ENCODE results near the gene PCDHGB6. TPM values are rescaled to one million over a fixed set of nuclear protein-coding genes. Genes with fewer than 3 reads are reported as not detected.
"Not testable (repeated sequence)": the region's sequence is repeated elsewhere in the genome, so short reads cannot be mapped to it uniquely, and the experiment has no call there.

PCDHGB6 gene
- total RNA-seq, 4 donors from 2014 or later: 1.4 to 5.7 (median 4.2) TPM

DNA sequence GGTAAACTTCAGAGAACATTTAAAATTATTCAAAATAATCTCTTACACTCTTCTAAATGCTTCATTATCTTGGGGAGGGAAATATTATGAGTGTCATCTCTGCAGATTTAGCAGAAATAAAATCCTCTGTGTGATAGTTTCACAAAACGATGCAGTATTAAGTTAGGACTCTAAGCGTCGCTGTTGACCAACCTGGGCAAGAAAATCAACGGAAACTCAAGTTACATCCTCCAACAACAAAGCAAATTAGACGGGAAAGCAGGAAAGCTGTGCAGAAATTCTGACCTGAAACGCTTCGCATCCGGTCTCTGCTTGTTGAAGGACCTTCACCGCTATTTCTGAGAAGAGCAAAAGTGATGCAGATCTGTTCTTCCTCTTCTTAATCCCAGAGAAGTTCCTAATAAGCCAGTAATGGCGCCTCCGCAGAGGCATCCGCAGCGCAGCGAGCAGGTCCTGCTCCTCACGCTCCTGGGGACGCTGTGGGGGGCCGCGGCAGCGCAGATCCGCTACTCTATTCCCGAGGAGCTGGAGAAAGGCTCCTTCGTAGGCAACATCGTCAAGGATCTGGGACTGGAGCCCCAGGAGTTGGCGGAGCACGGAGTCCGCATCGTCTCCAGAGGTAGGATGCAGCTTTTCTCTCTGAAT, 34.0 kb upstream of the PCDHGB6 start, which contains the start of gene PCDHGA6:
Gene PCDHGA6 (plus strand): TSS at position 219 of the 645 bp plus-strand sequence. CDS start 193 bp downstream, at position 412.
- Histone ChIP-seq H3K36me3 (no peaks in the 10 kb centered on the region), H3K4me3 (peak within 1 kb of the TSS in 2 of 4 donors; percentile 28 to 49), H3K4me1 (no peaks in the 10 kb centered on the region), H3K27me3 (peaks cover 0 to 27% (median 0%) of the 10 kb centered on the region in 4 donors), H3K27ac (no peak within 1 kb of the TSS), H3K9me3 (peaks cover 0 to 97% (median 89%) of the 10 kb centered on the region in 3 donors)
- 22 to 23% methylated on average over 9 to 11 of the region's 27 CpGs for WGBS, 2 donors
- intact Hi-C loops (cut with DNase I): no loop called here
- DNase-seq: no peak
- TF ChIP-seq POLR2A (IDR thresholded peaks at IDR 0.05): no peak
- TF ChIP-seq, protein P1, sequence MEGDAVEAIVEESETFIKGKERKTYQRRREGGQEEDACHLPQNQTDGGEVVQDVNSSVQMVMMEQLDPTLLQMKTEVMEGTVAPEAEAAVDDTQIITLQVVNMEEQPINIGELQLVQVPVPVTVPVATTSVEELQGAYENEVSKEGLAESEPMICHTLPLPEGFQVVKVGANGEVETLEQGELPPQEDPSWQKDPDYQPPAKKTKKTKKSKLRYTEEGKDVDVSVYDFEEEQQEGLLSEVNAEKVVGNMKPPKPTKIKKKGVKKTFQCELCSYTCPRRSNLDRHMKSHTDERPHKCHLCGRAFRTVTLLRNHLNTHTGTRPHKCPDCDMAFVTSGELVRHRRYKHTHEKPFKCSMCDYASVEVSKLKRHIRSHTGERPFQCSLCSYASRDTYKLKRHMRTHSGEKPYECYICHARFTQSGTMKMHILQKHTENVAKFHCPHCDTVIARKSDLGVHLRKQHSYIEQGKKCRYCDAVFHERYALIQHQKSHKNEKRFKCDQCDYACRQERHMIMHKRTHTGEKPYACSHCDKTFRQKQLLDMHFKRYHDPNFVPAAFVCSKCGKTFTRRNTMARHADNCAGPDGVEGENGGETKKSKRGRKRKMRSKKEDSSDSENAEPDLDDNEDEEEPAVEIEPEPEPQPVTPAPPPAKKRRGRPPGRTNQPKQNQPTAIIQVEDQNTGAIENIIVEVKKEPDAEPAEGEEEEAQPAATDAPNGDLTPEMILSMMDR (IDR thresholded peaks at IDR 0.05): peak in 1 of 6 experiments; percentile 31

DNA sequence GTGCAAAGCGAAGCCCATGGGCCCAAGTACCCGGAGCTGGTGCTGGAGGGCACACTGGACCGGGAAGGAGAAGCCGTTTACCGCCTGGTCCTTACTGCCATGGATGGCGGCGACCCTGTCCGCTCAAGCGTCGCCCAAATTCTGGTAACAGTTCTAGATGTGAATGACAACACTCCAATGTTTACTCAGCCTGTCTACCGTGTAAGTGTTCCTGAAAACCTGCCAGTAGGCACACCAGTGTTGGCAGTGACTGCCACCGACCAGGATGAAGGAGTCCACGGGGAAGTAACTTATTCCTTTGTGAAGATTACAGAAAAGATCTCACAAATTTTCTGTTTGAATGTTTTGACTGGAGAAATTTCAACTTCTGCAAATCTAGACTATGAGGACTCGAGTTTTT, 33.2 kb upstream of the PCDHGB6 start:
- H3K36me3 ChIP-seq: no peaks in the 10 kb centered on the region
- H3K4me1 ChIP-seq: no peaks in the 10 kb centered on the region
- H3K27me3 ChIP-seq: peaks cover 0 to 23% (median 0%) of the 10 kb centered on the region in 4 donors
- intact Hi-C loops (cut with DNase I): no loop called here
- peaks cover 0 to 97% (median 85%) of the 10 kb centered on the region in 3 donors for H3K9me3 ChIP-seq
- H3K4me3 ChIP-seq: peak overlapping the region in 1 of 4 donors; percentile 49
- TF ChIP-seq POLR2A (IDR thresholded peaks at IDR 0.05): no peak
- TF ChIP-seq, protein P1 (IDR thresholded peaks at IDR 0.05): no peak
- DNase-seq: no peak
- WGBS, 2 donors: 72 to 73% methylated on average over 14 of the region's 14 CpGs
- no peak overlapping the region for H3K27ac ChIP-seq

DNA sequence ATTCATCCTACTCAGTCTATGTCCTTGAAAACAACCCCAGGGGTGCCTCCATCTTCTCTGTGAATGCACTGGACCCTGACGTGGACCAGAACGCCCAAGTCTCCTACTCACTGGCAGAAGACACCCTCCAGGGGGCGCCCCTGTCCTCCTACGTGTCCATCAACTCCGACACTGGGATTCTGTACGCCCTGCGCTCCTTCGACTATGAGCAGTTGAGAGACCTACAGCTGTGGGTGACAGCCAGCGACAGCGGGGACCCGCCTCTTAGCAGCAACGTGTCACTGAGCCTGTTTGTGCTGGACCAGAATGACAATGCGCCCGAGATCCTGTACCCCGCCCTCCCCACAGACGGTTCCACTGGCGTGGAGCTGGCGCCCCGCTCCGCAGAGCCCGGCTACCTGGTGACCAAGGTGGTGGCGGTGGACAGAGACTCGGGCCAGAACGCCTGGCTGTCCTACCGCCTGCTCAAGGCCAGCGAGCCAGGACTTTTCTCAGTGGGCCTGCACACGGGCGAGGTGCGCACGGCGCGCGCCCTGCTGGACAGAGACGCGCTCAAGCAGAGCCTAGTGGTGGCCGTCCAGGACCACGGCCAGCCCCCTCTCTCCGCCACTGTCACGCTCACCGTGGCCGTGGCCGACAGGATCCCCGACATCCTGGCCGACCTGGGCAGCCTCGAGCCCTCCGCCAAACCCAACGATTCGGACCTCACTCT, 32.2 kb upstream of the PCDHGB6 start:
- H3K27ac ChIP-seq; H3K4me1 ChIP-seq; H3K4me3 ChIP-seq; H3K36me3 ChIP-seq; DNase-seq; intact Hi-C loops (cut with DNase I): not testable (repeated sequence)
- 48 to 50% methylated on average over 8 to 14 of the region's 48 CpGs for WGBS, 2 donors
- Histone ChIP-seq H3K9me3 (peaks cover 0 to 93% (median 76%) of the 10 kb centered on the region in 3 donors), H3K27me3 (peaks cover 0 to 20% (median 0%) of the 10 kb centered on the region in 4 donors)

DNA sequence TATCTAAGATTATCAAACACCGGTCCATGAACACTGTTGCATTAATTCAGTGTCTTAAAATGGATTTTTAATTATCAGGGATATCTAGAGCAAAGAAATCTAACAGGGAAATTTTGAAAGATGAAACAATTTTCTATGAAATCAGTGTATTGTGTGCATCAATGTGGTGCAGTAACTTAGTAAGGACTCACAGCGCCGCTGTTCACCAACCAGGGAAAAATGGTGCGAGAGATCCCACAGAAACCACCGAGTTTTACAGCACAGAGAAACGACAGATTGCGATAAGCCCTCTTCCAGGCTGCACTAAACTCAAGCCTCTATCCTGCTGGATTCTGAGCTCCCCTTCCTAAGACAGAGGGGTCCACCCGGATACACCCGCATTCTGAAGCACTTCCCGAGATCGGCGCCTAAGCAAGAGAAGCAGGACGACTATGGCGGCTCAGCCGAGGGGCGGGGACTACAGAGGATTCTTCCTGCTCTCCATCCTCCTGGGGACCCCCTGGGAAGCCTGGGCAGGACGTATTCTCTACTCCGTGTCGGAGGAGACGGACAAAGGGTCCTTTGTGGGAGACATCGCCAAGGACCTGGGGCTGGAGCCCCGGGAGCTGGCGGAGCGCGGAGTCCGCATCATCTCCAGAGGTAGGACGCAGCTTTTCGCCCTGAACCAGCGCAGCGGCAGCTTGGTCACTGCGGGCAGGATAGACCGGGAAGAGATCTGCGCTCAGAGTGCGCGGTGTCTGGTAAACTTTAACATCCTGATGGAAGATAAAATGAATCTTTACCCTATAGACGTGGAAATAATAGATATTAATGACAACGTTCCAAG, 25.1 kb upstream of the PCDHGB6 start, which contains the start of gene PCDHGA7:
Gene PCDHGA7 (plus strand): TSS at position 274 of the 826 bp plus-strand sequence. CDS start 158 bp downstream, at position 432.
- 23 to 44% methylated on average over 22 to 24 of the region's 37 CpGs for WGBS, 2 donors
- TF ChIP-seq POLR2A (IDR thresholded peaks at IDR 0.05): no peak
- TF ChIP-seq, protein P1 (IDR thresholded peaks at IDR 0.05): peak in 2 of 6 experiments; percentile 11 to 14
- Histone ChIP-seq H3K4me3 (peak within 1 kb of the TSS; percentile 7 to 51 (median 28)), H3K27ac (no peak within 1 kb of the TSS), H3K36me3 (peaks cover 0 to 4% (median 0%) of the 10 kb centered on the region in 3 donors), H3K9me3 (peaks cover 0 to 92% (median 79%) of the 10 kb centered on the region in 3 donors), H3K27me3 (peaks cover 0 to 16% (median 0%) of the 10 kb centered on the region in 4 donors), H3K4me1 (no peaks in the 10 kb centered on the region)
- no peak for DNase-seq
- intact Hi-C loops (cut with DNase I): no loop called here

DNA sequence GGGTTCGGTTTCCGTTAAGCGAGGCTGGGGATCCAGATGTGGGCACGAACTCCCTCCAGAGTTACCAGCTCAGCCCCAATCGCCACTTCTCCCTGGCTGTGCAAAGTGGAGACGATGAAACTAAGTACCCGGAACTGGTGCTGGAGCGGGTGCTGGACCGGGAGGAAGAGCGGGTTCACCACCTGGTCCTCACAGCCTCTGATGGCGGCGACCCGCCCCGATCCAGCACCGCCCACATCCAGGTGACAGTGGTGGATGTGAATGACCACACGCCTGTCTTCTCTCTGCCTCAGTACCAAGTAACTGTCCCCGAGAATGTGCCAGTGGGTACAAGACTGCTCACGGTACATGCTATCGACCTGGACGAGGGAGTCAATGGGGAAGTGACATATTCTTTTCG, 24.5 kb upstream of the PCDHGB6 start:
- Histone ChIP-seq H3K4me3 (no peak overlapping the region), H3K4me1 (no peaks in the 10 kb centered on the region), H3K27ac (no peak overlapping the region), H3K9me3 (peaks cover 2 to 89% (median 77%) of the 10 kb centered on the region in 3 donors), H3K36me3 (peaks cover 0 to 4% (median 0%) of the 10 kb centered on the region in 3 donors), H3K27me3 (peaks cover 0 to 18% (median 0%) of the 10 kb centered on the region in 4 donors)
- intact Hi-C loops (cut with DNase I): no loop called here
- TF ChIP-seq, protein P1 (IDR thresholded peaks at IDR 0.05): no peak
- no peak for TF ChIP-seq POLR2A (IDR thresholded peaks at IDR 0.05)
- DNase-seq: no peak
- WGBS, 2 donors: 47 to 49% methylated on average over 17 to 18 of the region's 21 CpGs
